ENCODE measurements around the gene COL27A1.

The COL27A1 gene

DNA sequence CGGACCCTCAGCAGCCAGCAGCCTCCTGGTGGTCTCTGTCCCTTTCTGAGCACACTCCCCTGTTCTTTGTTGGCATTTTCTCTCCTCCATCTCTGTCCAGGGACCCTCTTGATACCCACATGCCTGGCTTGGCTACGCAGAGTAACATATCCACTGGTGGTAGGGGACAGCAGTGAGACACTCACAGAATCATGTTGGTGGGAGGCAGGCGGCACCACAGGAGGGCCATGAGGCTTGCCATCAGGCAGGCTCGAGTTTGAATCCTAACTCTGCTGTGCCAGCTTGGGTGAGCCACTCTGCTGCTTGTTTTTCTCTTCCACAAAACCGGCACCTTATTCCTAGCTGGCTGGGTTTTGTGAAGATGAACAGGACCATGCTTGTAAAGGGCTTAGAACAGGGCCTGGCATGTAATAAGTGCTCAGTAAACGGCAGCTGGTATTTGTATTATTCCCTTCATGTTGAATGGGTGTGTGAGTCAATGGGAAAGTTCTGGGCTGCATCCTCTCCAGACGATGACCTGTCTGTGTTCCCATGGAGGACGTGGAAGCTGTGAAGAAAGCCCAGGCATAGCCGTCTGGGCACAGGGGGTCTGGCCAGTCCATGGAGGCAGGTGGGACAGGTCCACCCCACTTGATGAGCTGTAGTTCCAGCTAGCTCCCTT, 2.3 kb downstream of the COL27A1 start:
- Histone ChIP-seq H3K4me2 (ENCODE audit: low read length) (no peak overlapping the region), H3K9ac (ENCODE audit: low read length) (no peak overlapping the region), H3K9me3 (ENCODE audit: low read length) (no peaks in the 10 kb centered on the region), H3K9me2 (ENCODE audit: low read depth, low read length) (no peaks in the 10 kb centered on the region), H3K4me1 (ENCODE audit: insufficient read depth, low read length, severe bottlenecking) (no peaks in the 10 kb centered on the region), H4K20me1 (ENCODE audit: insufficient read depth, low read length) (no peaks in the 10 kb centered on the region), H2AFZ (ENCODE audit: low read length) (no peak overlapping the region), H3K36me3 (ENCODE audit: insufficient read depth, low read length) (no peaks in the 10 kb centered on the region), H3K27me3 (ENCODE audit: insufficient read depth, low read length) (no peaks in the 10 kb centered on the region), H3K27ac (ENCODE audit: low read depth, low read length, poor library complexity, severe bottlenecking) (no peak overlapping the region), H3F3A (ENCODE audit: insufficient read depth, low read length) (no peaks in the 10 kb centered on the region), H3K79me2 (ENCODE audit: insufficient read depth, low read length) (no peaks in the 10 kb centered on the region), H3K4me3 (ENCODE audit: low read depth, low read length, poor library complexity, severe bottlenecking) (no peak overlapping the region)
- no peak for TF ChIP-seq EZH2 (IDR thresholded peaks at IDR 0.05; ENCODE audit: borderline replicate concordance, low read length)
- TF ChIP-seq, protein P1, sequence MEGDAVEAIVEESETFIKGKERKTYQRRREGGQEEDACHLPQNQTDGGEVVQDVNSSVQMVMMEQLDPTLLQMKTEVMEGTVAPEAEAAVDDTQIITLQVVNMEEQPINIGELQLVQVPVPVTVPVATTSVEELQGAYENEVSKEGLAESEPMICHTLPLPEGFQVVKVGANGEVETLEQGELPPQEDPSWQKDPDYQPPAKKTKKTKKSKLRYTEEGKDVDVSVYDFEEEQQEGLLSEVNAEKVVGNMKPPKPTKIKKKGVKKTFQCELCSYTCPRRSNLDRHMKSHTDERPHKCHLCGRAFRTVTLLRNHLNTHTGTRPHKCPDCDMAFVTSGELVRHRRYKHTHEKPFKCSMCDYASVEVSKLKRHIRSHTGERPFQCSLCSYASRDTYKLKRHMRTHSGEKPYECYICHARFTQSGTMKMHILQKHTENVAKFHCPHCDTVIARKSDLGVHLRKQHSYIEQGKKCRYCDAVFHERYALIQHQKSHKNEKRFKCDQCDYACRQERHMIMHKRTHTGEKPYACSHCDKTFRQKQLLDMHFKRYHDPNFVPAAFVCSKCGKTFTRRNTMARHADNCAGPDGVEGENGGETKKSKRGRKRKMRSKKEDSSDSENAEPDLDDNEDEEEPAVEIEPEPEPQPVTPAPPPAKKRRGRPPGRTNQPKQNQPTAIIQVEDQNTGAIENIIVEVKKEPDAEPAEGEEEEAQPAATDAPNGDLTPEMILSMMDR (IDR thresholded peaks at IDR 0.05; ENCODE audit: low read length), result no peak

DNA sequence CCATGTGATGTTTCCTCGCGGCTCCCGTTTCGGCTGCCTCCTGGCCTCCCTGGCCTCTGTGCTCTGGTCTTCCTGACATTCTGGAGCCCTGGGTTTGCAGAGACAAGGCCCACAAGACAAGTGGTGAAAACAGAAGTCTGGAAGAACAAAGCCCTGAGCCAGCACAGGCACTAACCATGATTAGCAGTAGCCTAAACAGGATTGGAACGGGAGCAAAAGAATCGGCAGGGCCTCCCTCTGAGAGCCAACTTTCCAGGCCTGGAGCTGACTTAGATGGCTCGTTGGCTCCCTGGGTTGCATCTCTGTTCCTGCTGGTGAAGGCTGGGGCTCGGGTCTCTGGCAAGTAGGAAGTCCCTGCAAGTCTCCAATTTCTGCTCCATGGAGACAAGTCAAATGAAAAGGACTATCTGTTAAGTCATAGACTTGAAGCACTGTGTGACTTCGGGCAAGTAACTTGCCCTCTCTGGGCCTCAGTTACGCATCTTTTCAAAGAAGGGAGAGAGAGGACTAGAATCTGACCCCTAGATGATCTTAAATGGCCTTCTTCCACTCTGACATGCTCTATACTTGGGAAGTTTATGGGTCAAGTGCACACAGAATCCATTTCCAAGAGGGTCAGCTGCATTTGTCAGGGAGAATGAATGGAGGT, 3.3 kb downstream of the COL27A1 start:
- H3K9ac ChIP-seq (ENCODE audit: low read length), result no peak overlapping the region
- H3K36me3 ChIP-seq (ENCODE audit: insufficient read depth, low read length), result no peaks in the 10 kb centered on the region
- H3F3A ChIP-seq (ENCODE audit: insufficient read depth, low read length), result no peaks in the 10 kb centered on the region
- no peak overlapping the region for H3K27ac ChIP-seq (ENCODE audit: low read depth, low read length, poor library complexity, severe bottlenecking)
- no peak overlapping the region for H3K4me2 ChIP-seq (ENCODE audit: low read length)
- no peaks in the 10 kb centered on the region for H3K79me2 ChIP-seq (ENCODE audit: insufficient read depth, low read length)
- H4K20me1 ChIP-seq (ENCODE audit: insufficient read depth, low read length), result no peaks in the 10 kb centered on the region
- no peaks in the 10 kb centered on the region for H3K9me3 ChIP-seq (ENCODE audit: low read length)
- TF ChIP-seq, protein P1 (IDR thresholded peaks at IDR 0.05; ENCODE audit: low read length), result no peak
- TF ChIP-seq EZH2 (IDR thresholded peaks at IDR 0.05; ENCODE audit: borderline replicate concordance, low read length), result no peak
- no peaks in the 10 kb centered on the region for H3K9me2 ChIP-seq (ENCODE audit: low read depth, low read length)
- no peaks in the 10 kb centered on the region for H3K4me1 ChIP-seq (ENCODE audit: insufficient read depth, low read length, severe bottlenecking)
- no peaks in the 10 kb centered on the region for H3K27me3 ChIP-seq (ENCODE audit: insufficient read depth, low read length)
- H2AFZ ChIP-seq (ENCODE audit: low read length), result no peak overlapping the region
- no peak overlapping the region for H3K4me3 ChIP-seq (ENCODE audit: low read depth, low read length, poor library complexity, severe bottlenecking)

GRCh38 chr9:114159691-114160090, 4.4 kb downstream of the COL27A1 start:
- Histone ChIP-seq H3K4me1 (ENCODE audit: insufficient read depth, low read length, severe bottlenecking) (no peaks in the 10 kb centered on the region), H3K27me3 (ENCODE audit: insufficient read depth, low read length) (no peaks in the 10 kb centered on the region), H3F3A (ENCODE audit: insufficient read depth, low read length) (no peaks in the 10 kb centered on the region), H3K79me2 (ENCODE audit: insufficient read depth, low read length) (no peaks in the 10 kb centered on the region), H2AFZ (ENCODE audit: low read length) (no peak overlapping the region), H3K9me2 (ENCODE audit: low read depth, low read length) (no peaks in the 10 kb centered on the region), H3K9ac (ENCODE audit: low read length) (no peak overlapping the region), H3K4me3 (ENCODE audit: low read depth, low read length, poor library complexity, severe bottlenecking) (no peak overlapping the region), H3K27ac (ENCODE audit: low read depth, low read length, poor library complexity, severe bottlenecking) (no peak overlapping the region), H3K9me3 (ENCODE audit: low read length) (no peaks in the 10 kb centered on the region), H3K36me3 (ENCODE audit: insufficient read depth, low read length) (no peaks in the 10 kb centered on the region), H3K4me2 (ENCODE audit: low read length) (no peak overlapping the region), H4K20me1 (ENCODE audit: insufficient read depth, low read length) (no peaks in the 10 kb centered on the region)
- TF ChIP-seq, protein P1 (IDR thresholded peaks at IDR 0.05; ENCODE audit: low read length), result no peak
- no peak for TF ChIP-seq EZH2 (IDR thresholded peaks at IDR 0.05; ENCODE audit: borderline replicate concordance, low read length)

All from OCI-LY1 (cell line).